ENCODE results near the gene FLYWCH2. TPM values are rescaled to one million over a fixed set of nuclear protein-coding genes. Genes with fewer than 3 reads are reported as not detected.
A peak's percentile ranks its signal among the peaks of the same experiment; 100 is the strongest.

The FLYWCH2 gene
- total and polyA plus RNA-seq, 10 donors: 27.5 to 98.6 (median 49.0) TPM

DNA sequence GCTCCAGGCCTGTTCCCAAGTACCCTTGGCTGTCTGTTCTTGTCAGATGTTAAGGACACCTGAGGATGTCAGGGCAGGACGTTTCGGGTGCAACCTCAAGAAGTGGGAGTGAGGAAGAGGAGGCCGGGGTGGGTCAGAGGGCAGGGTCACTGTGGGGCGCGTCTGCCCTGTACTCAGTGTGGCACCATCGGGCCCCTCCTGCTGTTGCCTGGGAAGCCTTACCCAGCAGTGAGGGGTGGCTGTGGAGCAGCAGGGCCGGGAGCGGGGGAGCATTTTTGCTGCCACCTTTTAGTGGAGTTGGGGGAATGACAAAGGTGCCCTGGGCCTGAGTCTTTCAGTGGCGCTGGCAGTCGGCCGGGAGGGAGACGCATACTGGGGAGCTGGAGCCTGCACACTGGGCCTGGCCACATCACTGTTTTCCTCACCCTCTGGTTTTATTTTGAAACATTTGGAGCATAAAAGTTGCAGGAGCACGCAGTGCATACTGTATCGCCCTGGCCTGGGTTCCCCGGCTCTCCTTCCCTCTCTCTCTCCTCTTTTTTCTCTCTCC is 17.6 kb downstream of the FLYWCH2 start:
- Histone ChIP-seq H3K4me3 (no peak overlapping the region), H3K36me3 (peaks cover 0 to 55% (median 12%) of the 10 kb centered on the region in 6 donors), H3K27ac (no peak overlapping the region), H3K27me3 (replicated peaks in 1 of 7) (no peaks in the 10 kb centered on the region), H3K4me1 (peaks cover 11 to 47% (median 32%) of the 10 kb centered on the region in 6 donors), H3K9me3 (no peaks in the 10 kb centered on the region)
- no peak for DNase-seq
- TF ChIP-seq POLR2AphosphoS5 (IDR thresholded peaks at IDR 0.05) (no peak), CTCF (IDR thresholded peaks at IDR 0.05 in 8 of 11, conservative IDR thresholded peaks at IDR 0.05 in 3 of 11) (no peak), POLR2A (IDR thresholded peaks at IDR 0.05) (no peak)
- 88 to 97% (median 92%) methylated on average over 15 of the region's 15 CpGs for WGBS, 5 donors
- intact Hi-C loops (cut with DNase I; ENCODE audit: low total_unique reads): no loop called here

GRCh38 chr16:2902337-2903130 is 19.5 kb downstream of the FLYWCH2 start:
- TF ChIP-seq POLR2A (IDR thresholded peaks at IDR 0.05) (no peak), CTCF (IDR thresholded peaks at IDR 0.05 in 8 of 11, conservative IDR thresholded peaks at IDR 0.05 in 3 of 11) (no peak), POLR2AphosphoS5 (IDR thresholded peaks at IDR 0.05) (no peak)
- no peaks in the 10 kb centered on the region for H3K27me3 ChIP-seq (replicated peaks in 1 of 7)

DNA sequence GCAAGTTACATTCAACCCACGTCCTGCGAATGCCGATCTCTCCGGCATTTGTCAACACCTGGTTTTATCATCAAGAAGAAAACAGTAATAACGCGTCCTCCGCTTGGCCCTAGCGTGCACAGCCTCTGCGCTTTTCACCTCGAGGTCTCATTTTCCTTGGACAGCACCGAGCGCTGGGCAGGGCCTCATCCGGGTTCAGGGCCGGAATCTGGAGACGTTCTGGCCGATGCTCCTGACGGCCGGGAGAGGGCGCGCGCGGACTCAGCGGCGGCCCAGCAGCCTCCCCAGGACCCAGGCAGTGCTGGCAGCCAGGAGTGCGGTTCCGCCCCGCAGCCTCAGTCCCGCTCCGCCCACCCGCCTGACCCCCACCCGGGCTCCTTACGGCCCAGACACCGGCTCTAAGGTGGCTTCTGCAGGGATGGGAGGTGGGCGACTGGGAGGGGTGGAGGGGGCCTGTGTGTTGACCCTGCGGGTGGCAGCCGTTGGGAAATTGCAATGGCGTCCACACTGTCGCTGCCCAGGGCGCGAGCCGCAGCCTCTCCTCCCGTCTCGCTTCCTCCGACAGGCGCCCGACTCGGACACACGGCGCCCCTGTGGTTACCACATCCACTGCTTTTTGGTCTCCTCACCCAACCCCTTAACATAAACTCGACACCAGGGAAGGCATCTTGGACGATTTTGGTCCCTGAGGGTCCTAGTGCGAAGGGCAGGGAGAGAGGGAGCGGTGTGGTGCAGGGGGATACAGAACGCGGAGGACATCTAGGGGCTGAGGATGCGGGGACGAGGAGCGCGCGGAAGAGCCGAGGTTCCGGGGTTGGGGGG is 21.3 kb downstream of the FLYWCH2 start:
- Histone ChIP-seq H3K4me1 (peaks cover 12 to 39% (median 24%) of the 10 kb centered on the region in 6 donors), H3K4me3 (peak overlapping the region; percentile 37 to 88 (median 80)), H3K9me3 (no peaks in the 10 kb centered on the region), H3K27me3 (replicated peaks in 1 of 7) (no peaks in the 10 kb centered on the region), H3K36me3 (peaks cover 0 to 18% (median 0%) of the 10 kb centered on the region in 6 donors), H3K27ac (peak overlapping the region; percentile 83 to 94 (median 90))
- peak; percentile 96 for DNase-seq
- WGBS, 5 donors: 2 to 5% (median 3%) methylated on average over 37 to 62 of the region's 62 CpGs
- intact Hi-C loops (cut with DNase I; ENCODE audit: low total_unique reads): no loop called here
- peak; percentile 79 to 98 (median 96) for TF ChIP-seq CTCF (IDR thresholded peaks at IDR 0.05 in 8 of 11, conservative IDR thresholded peaks at IDR 0.05 in 3 of 11)
- peak; percentile 67 to 90 (median 84) for TF ChIP-seq POLR2AphosphoS5 (IDR thresholded peaks at IDR 0.05)
- TF ChIP-seq POLR2A (IDR thresholded peaks at IDR 0.05): no peak

More at GRCh38 chr16:2902337-2903130, 19.5 kb downstream of the FLYWCH2 start:
- Histone ChIP-seq H3K27ac (no peak overlapping the region), H3K4me1 (peaks cover 14 to 53% (median 34%) of the 10 kb centered on the region in 6 donors), H3K9me3 (no peaks in the 10 kb centered on the region), H3K36me3 (peaks cover 0 to 36% (median 0%) of the 10 kb centered on the region in 6 donors), H3K4me3 (no peak overlapping the region)
- 91 to 96% (median 94%) methylated on average over 9 of the region's 9 CpGs for WGBS, 5 donors
- DNase-seq: no peak
- intact Hi-C loops (cut with DNase I; ENCODE audit: low total_unique reads): no loop called here
